GM21381 (cell line): ENCODE data around the gene HS3ST4.
"Not testable (repeated sequence)": the region's sequence is repeated elsewhere in the genome, so short reads cannot be mapped to it uniquely, and the experiment has no call there.

Experiments used
- ATAC-seq: cut with Tn5 transposase; IDR thresholded peaks from one replicate; pipeline ENCODE4 v1.9.1; 2021; ENCODE audit warnings: mild to moderate bottlenecking, moderate library complexity; ENCODE audit not compliant: unreplicated experiment

The HS3ST4 gene

DNA sequence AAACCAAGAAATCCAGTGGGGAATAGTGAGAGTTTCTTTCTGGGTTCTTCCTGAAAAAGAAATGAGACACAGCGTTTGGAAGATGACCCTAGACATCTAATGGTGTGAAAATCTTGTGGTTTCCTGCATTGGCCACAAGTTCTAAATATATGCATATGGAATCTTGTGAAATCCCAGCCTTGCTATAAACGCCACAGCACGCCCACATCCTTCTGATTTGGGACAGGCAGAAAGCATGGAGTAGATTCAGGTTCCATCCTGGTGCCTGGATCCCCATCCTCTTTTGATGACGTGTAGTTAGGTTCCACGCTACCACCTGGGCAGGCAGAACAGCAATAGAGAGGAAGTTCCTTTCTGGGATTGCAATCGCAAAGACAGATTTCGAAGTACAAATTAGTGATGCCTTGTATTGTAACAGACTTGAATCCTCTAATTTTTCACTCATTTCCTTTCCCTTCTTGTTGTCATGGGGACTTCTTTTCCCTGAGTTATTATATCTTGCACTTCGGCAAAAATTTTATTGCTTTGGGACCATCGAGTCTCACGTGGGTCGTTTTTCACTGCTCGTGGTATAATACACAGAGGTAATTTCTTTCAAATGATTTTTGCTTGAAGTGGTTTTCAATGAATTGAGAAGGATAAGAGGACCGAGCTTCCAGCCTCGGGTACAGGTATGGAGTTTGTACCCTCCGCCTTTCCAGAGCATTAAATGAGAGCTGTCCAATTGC lies 37.6 kb downstream of the HS3ST4 start:
- ATAC-seq: no peak

DNA sequence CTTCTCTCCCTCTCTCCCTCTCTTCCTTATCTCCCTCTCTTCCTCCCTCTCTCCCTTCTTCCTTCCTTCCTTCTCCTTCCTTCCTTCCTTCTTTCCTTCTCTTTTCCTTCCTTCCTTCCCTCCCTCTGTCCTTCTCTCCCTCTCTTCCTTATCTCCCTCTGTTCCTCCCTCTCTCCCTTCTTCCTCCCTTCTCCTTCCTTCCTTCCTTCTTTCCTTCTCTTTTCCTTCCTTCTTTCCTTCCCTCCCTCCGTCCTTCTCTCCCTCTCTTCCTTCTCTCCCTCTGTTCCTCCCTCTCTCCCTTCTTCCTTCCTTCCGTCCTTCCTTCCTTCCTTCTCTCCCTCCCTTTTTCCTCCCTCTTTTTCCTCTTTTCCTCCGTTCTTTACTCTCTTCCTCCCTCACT lies 38.6 kb downstream of the HS3ST4 start:
- ATAC-seq: no peak

DNA sequence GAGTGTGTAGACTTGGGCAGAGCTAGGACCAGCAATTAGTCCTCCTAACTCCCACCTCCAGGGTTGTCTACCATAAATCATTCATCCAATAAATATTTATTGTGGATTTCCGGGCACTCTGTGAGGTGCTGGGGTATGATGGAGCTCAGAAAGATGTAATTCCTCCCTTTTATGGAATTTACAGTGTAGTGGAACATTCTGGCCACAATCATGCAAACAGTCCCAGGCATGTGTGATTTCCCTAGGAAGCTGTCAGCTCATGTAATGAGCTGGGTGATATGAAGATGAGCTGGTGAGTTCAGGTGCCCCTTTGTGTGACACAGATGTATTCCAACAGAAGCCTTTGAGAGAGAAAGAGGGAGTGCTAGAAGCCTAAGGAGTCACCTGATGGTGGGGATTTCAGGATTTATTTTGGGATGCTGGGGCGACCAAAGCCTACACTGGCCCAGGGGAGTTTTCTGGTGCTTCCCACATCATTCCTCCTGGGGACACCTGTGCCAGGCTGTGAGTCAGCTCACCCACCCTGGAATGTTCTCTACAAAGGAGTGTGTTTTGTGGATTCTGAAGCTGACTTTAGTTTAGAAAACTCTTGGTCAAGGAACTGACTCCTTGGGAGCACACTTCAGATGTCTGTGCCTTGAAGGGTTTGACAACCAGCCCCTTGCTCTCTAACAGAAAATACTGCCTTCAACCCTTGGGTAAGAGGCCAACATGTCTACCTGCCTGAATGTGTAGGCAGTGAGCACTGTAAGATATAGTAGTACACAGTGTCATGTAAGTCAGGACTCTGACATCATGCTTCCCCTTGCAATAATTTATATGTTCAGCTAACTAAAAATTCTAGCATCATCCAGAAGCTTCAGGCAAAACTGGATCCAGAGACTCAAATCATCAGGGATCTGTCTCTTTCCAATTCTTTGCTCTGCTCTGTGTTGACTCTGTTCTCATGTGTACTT lies 42.9 kb downstream of the HS3ST4 start:
- no peak for ATAC-seq

DNA sequence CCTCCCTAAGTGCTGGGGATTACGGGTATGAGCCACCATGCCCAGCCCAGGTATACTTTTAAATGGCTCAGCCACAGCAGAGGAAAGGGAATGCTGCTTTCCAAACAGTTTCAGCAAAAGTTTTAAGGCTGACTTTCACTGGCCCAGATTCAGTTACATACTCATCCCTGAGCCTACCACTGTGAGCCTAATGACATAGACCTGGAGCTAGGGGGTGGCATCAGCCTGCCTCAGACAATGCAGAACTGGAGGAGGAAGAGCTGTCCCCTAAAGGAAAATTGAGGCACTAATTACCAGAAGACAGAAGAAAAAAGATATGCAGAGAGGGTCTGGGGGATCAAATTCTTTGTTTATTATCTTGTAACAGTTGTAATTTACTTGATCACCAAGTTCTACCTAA lies 43.9 kb downstream of the HS3ST4 start:
- no peak for ATAC-seq

DNA sequence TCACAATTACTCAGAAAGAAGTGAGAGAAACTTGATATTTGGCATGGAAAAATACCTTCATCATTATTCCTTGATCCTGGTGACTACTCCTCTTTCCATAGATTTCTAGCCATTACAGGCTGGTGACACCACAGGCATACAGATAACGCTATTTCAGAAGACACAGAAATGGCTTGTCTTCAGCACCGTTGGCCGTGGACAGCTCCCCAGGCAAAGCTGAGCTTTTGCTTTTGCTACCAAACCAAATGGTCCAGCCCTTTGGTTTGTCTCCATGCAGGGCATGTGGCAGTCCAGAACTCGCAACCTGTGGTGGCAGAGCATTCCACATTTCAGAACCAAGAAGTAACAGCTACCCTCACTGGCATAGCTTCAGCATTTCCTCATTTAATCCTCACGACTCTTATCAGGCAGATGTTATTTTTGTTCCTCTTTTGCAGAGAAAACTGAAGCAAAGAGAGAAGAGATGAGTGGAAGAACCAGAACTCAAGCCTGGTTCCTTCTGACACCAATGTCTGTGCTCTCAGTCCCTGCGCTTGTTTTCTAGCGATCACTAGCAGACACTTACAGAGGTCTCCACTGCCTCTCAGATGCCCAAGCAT lies 55.5 kb downstream of the HS3ST4 start:
- ATAC-seq: no peak

DNA sequence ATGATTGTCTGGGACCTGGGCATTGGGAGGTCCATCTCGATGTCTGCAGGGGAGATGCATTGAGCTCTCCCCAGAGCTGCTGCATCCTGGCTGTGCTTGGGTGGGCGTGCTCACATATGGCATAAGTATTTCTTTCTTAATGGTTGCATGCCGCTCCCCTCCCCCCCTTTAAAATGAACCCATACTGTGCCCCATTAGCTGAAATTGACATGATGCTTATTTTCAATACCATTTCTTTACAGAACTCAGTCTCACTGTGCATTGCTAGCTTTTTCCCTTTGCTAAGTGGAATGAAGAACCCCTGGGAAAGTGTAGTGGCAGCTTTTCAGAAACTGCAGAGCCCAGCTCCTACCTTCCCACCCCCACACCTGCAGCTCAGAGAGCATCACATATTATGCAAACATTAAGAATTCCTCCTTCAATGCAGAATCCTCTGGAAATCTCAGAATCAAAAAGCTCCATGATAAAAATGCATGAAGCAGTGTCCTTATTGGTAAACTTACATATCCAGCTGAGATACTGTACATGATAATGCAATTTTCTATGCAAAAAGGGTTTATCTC lies 56.4 kb downstream of the HS3ST4 start:
- ATAC-seq: no peak

DNA sequence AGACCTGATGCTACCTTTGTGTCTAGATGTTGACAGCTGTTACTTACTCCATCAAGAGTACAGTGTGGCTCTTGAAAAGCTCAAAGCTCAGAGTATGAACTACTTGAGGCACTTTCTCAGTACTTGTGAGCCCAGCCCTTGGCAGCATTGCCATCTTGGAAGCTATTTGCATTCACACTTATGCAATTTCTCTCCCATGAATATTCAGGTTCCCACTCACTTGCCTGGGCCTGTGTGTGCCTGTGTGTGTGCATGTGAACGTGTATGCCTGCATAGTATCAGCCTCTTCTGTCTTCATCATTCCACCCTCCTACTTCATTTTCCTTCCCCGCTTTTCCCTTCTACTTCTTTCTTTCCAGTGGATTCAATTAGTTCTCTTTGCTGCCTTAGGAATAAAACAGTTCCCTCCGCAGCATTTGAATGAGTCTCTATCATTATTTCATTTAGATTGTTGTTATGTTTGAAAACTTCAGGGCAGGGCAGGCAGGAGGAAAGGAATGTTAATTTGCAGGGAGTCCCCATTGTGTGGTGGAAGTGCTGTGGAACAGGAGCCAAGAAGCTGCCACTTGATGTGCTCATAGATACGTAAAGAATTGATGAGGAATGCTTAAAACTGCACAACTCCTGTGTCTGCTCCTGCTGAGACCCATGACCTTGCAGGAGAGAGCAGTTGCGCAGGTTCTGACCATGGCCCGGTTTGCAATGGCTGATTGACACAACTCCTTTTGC lies 58.9 kb downstream of the HS3ST4 start:
- no peak for ATAC-seq

DNA sequence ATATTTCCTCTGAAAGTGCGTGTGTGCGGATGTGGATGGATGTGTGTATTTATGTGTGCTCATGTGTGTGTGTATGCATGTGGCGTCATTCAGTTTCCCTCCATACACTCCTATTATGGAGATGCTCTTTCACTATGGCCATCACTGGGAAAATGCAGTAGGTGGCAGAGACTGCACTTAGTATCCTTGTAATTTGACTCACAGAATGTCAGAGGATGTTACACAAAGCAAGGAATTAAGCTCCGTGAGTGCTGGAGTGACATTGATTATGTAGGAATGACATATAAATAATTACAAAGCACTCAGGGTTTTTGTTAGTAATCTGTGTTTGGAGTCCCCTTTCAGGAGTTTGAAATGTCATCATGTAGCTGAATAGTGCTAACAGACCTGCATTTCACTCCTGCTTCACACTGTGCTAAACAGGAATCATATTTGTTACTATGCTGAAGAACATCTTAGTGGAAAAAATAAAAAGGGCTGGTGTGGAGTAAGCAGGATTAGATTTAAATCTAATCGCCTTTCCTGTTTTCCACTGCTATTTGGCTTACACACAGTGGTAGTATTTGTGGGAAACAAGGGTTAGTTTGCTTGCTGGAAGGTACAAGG lies 59.6 kb downstream of the HS3ST4 start:
- ATAC-seq: no peak

DNA sequence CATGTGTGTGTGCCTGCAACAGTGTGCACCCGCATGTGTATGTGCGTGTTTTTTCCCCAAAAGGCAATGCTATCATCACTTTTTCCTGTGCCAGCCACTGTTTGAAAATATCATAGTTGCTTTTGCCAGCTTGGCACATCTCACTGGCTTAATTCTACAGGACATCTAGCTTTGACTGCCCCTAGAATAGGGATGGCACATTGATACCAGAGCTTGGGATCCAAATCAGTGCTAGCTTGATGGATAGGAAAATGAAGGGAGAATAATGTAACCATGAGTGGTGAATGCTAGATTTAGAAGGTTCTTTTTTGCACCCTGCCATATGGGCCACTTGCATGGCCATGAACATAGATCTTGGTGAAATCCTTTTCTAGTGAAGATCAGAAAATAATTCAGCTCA lies 72.7 kb downstream of the HS3ST4 start:
- no peak for ATAC-seq

DNA sequence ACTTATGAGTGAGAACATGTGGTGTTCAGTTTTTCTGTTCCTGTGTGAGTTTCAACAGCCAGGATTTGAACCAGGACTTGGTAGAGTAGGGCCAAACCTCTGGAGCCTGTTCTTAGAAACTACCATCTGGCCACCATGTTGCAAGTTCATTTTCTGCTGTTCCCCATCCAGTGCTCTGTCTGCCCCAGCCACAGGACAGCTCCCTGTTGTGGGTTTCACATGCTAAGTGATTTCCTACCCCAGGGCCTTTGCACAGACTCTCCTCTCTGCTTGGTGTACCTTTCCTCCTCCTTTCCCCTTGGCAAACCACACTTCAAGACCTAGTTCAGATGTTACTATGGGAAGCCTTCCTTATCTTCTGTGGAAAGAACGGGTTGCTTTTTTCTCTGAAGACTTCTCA lies 79.5 kb downstream of the HS3ST4 start:
- no peak for ATAC-seq

DNA sequence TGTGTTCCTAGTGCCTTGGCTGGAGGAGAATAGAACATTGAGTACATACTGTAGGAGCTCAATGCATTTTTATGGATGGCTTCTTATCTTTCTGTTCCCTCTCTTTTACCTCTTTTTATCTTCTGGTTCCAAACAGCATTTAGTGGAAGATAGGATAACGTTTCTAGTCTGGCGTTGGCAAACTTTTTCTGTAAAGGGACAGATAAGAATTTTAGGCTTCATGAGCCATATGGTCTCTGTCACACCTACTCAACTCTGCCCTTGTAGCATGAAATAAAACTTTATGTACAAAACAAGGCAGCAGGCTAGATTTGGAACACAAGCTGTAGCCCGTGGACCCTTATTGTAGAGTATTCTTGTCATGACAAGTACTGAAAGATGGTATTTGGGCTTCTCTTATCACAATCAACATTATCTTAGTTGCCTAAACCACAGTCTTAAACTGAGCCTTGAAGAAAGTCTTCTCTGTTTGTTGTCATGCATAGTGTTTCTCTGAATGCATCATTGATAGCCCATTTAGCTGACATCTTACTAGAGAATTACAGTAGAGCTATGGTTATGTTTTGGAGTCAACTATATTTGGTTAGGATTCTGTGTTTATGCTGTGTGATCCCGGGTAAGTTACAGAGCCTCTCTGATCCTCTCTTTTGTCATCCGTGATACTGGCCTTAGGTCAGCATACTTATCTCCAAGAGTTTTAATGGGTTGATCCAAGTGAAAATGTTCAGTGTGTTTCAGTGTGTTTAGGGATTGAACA lies 80.2 kb downstream of the HS3ST4 start:
- no peak for ATAC-seq

DNA sequence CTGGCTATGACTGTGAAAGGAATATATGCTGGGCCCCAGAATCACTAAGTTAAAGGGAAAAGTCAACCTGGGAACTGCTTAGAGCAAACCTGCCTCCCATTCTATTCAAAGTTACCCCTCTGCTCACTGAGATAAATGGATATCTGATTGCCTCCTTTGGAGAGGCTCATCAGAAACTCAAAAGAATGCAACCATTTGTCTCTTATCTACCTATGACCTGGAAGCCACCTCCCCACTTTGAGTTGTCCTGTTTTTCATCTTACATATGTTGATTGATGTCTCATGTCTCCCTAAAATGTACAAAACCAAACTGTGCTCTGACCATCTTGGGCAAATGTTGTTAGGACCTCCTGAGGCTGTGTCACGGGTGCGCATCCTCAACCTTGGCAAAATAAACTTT lies 84.5 kb downstream of the HS3ST4 start:
- not testable (repeated sequence) for ATAC-seq

DNA sequence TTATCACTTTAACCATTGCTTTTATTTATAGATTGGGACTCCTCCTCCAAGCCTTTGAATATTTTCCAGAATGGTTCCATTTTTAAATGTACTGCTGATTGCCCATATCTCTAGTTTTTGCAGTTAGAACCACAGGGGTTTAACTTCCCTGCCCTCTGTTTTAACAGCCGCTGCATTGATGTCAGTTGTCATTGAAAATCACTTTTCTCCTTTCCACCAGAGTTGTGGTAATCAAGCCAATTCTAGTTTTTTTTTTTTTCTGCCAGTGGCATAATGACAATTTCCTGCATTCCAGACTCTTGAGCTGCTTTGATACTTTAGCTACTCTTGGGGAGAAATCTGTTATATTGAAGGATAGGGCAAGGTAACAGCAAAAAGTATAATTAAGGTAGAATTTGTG lies 91.5 kb downstream of the HS3ST4 start:
- ATAC-seq: no peak

DNA sequence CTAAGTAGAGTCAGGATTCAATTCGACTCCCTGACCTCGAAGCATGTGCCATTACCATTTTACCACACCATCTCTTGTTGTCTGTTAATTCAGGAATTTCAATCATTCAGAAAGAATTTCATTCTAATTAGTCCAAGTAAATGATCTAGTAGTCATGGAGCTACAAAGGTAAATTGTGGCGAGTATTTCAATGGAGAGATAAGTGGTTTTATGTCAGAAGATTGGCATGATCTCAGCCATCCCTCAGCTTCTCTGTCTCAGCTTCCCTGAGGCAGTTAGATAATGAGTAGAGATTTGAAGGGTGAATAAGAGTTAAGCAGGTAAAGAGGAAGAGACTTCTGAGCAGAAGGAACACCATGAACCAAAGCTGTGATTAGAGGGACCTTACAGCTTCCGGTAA lies 93.6 kb downstream of the HS3ST4 start:
- ATAC-seq: no peak

DNA sequence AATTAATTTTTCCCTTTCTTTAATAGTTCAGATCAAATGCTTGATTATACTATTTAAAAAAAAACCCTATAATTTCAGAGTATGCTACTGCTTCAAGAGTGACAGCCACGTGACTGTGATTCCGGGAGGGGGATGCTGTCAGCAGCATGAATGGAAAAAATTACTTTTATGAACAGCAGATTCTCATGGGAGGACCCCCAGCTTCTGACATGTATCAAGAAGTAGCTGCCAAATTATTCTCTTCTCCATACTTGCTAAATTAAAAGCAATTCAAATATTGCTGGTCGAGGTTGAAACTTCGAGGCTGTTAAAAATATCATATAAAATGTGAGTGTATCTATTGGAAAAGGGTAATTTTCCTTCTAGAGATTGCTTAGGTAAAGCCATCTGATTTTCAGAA lies 95.0 kb downstream of the HS3ST4 start:
- ATAC-seq: no peak

DNA sequence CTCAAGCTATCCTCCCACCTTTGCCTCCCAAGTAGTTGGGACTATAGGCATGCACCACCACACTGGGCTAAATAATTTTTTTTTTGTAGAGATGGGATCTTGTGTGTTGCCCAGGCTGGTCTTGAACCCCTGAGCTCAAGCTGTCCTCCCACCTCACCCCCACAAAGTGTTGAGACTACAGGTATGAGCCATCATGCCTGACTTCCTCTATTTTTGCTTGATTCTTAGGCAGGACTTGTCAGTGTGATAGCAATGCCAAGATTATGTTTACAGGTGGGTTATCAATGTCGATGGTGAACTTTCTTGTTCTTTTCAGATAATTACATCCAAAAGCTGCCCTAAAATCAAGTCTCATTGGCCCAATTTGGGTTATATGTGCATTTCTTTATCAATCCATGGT lies 96.9 kb downstream of the HS3ST4 start:
- no peak for ATAC-seq

DNA sequence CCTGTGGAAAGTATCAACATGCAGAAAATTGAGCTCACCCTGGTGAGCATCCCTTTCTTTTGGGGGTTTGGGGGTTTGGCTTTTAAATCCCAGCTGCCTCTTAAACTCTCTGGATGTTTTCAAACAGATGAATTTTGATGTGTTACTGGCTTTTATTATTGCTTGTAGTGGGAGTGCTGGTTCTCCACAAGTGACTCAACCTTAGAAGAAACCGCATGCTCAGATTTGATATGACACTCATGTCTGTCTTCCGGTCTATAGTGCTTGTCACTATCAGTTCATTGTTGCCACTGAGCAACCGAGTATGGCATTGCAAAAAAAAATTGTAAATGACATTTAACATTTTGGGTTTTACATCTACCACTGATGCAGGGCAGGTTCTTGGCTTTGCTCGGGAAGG lies 104.5 kb downstream of the HS3ST4 start:
- ATAC-seq: no peak

DNA sequence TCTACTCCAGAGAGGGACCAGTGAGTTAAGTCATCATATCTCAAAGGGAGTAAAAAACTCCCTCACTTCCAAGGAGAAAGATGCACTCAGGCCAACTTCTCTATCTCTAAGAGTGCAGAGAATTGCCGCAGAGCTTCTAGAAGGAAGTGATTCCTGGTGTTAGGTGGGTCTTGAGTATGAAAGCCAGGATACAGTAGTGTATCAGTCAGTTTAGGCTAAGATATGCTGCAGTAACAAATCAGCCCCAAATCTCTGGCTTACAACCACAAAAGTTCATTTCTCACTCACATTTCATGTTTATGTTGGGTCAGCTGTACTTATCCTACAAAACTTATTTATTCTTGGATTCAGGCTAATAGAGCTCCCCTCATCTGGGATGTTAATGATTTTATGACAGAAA lies 106.3 kb downstream of the HS3ST4 start:
- no peak for ATAC-seq

DNA sequence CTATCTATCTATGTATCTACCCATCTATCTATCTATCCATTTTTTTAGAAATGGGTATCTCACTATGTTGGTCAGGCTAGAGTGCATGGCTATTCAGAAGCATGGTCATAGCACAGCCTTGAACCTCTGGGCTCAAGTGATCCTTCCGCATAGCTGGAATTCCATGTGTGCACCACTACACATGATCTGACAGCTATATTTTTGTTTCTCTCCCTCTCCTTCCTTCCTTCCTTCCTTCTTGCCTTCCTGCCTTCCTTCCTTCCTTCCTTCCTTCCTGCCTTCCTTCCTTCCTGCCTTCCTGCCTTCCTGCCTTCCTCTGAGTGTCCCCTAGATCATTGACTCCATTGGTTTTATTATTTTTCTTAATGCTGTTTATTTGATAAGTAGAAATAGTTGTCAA lies 108.1 kb downstream of the HS3ST4 start:
- ATAC-seq: no peak

DNA sequence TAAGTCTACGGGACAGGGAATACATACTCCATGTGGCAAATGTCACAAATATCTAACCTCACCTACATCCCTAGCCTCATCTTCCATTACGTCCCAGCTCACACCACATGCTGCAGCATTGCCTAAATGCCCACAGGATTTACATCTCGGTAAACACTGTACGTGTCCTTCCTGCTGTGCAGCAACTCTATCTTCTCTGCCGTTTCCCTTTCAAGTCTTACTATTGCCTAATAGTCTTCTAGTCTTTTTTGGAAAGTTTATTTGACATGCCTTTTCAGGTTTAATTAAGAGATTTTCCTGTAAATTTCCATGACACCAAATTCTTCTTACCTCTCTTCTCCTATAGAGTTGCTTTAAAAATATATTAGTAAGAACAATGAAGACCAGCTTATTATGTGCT lies 120.5 kb downstream of the HS3ST4 start:
- no peak for ATAC-seq
